ENCODE measurements around the gene PLEKHG4B. TPM values are rescaled to one million over a fixed set of nuclear protein-coding genes. Genes with fewer than 3 reads are reported as not detected.

The PLEKHG4B gene
- total RNA-seq, 4 donors from 2014 or later, result 0.18 to 2.5 (median 0.19) TPM; not detected in 1

GRCh38 chr5:178110-178509 is 86.1 kb downstream of the PLEKHG4B start:
- H3K4me3 ChIP-seq, result no peak overlapping the region
- no peaks in the 10 kb centered on the region for H3K36me3 ChIP-seq
- TF ChIP-seq POLR2A (IDR thresholded peaks at IDR 0.05) (no peak), CTCF (IDR thresholded peaks at IDR 0.05) (no peak)
- no peaks in the 10 kb centered on the region for H3K27me3 ChIP-seq
- DNase-seq, result no peak
- H3K9me3 ChIP-seq, result no peaks in the 10 kb centered on the region
- no peak overlapping the region for H3K27ac ChIP-seq
- no peaks in the 10 kb centered on the region for H3K4me1 ChIP-seq

GRCh38 chr5:179401-179800 is 87.4 kb downstream of the PLEKHG4B start:
- no peaks in the 10 kb centered on the region for H3K36me3 ChIP-seq
- H3K4me1 ChIP-seq, result no peaks in the 10 kb centered on the region
- H3K9me3 ChIP-seq, result no peaks in the 10 kb centered on the region
- no peaks in the 10 kb centered on the region for H3K27me3 ChIP-seq
- no peak overlapping the region for H3K4me3 ChIP-seq
- DNase-seq, result no peak
- H3K27ac ChIP-seq, result no peak overlapping the region
- TF ChIP-seq CTCF (IDR thresholded peaks at IDR 0.05) (no peak), POLR2A (IDR thresholded peaks at IDR 0.05) (no peak)

- Histone ChIP-seq H3K27me3 (no peaks in the 10 kb centered on the region), H3K4me3 (no peak overlapping the region), H3K36me3 (no peaks in the 10 kb centered on the region), H3K27ac (no peak overlapping the region), H3K4me1 (no peaks in the 10 kb centered on the region), H3K9me3 (no peaks in the 10 kb centered on the region)
- no peak for DNase-seq
- TF ChIP-seq POLR2A (IDR thresholded peaks at IDR 0.05) (no peak), CTCF (IDR thresholded peaks at IDR 0.05) (no peak)
Observed at GRCh38 chr5:180286-180918, 88.4 kb downstream of the PLEKHG4B start.

- no peak overlapping the region for H3K4me3 ChIP-seq
- H3K36me3 ChIP-seq, result no peaks in the 10 kb centered on the region
- H3K4me1 ChIP-seq, result no peaks in the 10 kb centered on the region
- no peak overlapping the region for H3K27ac ChIP-seq
- TF ChIP-seq CTCF (IDR thresholded peaks at IDR 0.05), result no peak
- TF ChIP-seq POLR2A (IDR thresholded peaks at IDR 0.05), result no peak
- no peaks in the 10 kb centered on the region for H3K27me3 ChIP-seq
- DNase-seq, result no peak
- H3K9me3 ChIP-seq, result no peaks in the 10 kb centered on the region
Observed at GRCh38 chr5:181160-181559, 89.2 kb downstream of the PLEKHG4B start.

GRCh38 chr5:181566-181965 is 89.6 kb downstream of the PLEKHG4B start:
- H3K9me3 ChIP-seq, result no peaks in the 10 kb centered on the region
- no peaks in the 10 kb centered on the region for H3K36me3 ChIP-seq
- no peak for DNase-seq
- no peaks in the 10 kb centered on the region for H3K4me1 ChIP-seq
- no peaks in the 10 kb centered on the region for H3K27me3 ChIP-seq
- TF ChIP-seq CTCF (IDR thresholded peaks at IDR 0.05), result no peak
- no peak for TF ChIP-seq POLR2A (IDR thresholded peaks at IDR 0.05)
- no peak overlapping the region for H3K27ac ChIP-seq
- H3K4me3 ChIP-seq, result no peak overlapping the region

GRCh38 chr5:182126-182525 is 90.2 kb downstream of the PLEKHG4B start:
- no peak for TF ChIP-seq CTCF (IDR thresholded peaks at IDR 0.05)
- TF ChIP-seq POLR2A (IDR thresholded peaks at IDR 0.05), result no peak
- no peak for DNase-seq
- H3K9me3 ChIP-seq, result no peaks in the 10 kb centered on the region

More at GRCh38 chr5:182126-182525, 90.2 kb downstream of the PLEKHG4B start:
- Histone ChIP-seq H3K27me3 (no peaks in the 10 kb centered on the region), H3K36me3 (no peaks in the 10 kb centered on the region), H3K4me3 (no peak overlapping the region), H3K4me1 (no peaks in the 10 kb centered on the region), H3K27ac (no peak overlapping the region)
